HG03571 (cell line): Measurements from ENCODE around the gene MRPL20.
"Not testable (repeated sequence)": the region's sequence is repeated elsewhere in the genome, so short reads cannot be mapped to it uniquely, and the experiment has no call there.

Experiments
- ATAC-seq: cut with Tn5 transposase; IDR thresholded peaks from one replicate; pipeline ENCODE4 v1.9.1; 2021; ENCODE audit not compliant: unreplicated experiment

Gene MRPL20

GRCh38 chr1:1390675-1391074, 16.4 kb downstream of the MRPL20 start:
- no peak for ATAC-seq

- no peak for ATAC-seq
These were observed 19.0 kb downstream of the MRPL20 start for GRCh38 chr1:1388078-1388472.

GRCh38 chr1:1387098-1388077, 19.7 kb downstream of the MRPL20 start:
- no peak for ATAC-seq

GRCh38 chr1:1385931-1386330, 21.2 kb downstream of the MRPL20 start:
- no peak for ATAC-seq

GRCh38 chr1:1385339-1385738, 21.8 kb downstream of the MRPL20 start:
- ATAC-seq: not testable (repeated sequence)

GRCh38 chr1:1381294-1381693, 25.8 kb downstream of the MRPL20 start:
- ATAC-seq: no peak

- ATAC-seq: no peak
These were observed 26.2 kb downstream of the MRPL20 start for GRCh38 chr1:1380860-1381259.

GRCh38 chr1:1377540-1378205, 29.4 kb downstream of the MRPL20 start:
- no peak for ATAC-seq

- no peak for ATAC-seq
These were observed 30.4 kb downstream of the MRPL20 start for GRCh38 chr1:1376551-1377226.

- peak; percentile 78 for ATAC-seq
These were observed 32.0 kb downstream of the MRPL20 start, which contains the start of gene AURKAIP1 for GRCh38 chr1:1374929-1375662. Gene AURKAIP1, minus strand, starts transcription at chr1:1375207. Its CDS starts 451 bp downstream, at chr1:1374756.

- ATAC-seq: peak; percentile 1
These were observed 32.5 kb downstream of the MRPL20 start for GRCh38 chr1:1374589-1374928.

GRCh38 chr1:1373815-1374588, 33.1 kb downstream of the MRPL20 start:
- no peak for ATAC-seq

GRCh38 chr1:1373051-1373814, 33.9 kb downstream of the MRPL20 start:
- ATAC-seq: no peak

GRCh38 chr1:1371746-1372711, 35.1 kb downstream of the MRPL20 start:
- ATAC-seq: no peak

GRCh38 chr1:1371364-1371745, 35.7 kb downstream of the MRPL20 start:
- no peak for ATAC-seq

GRCh38 chr1:1370771-1371300, 36.3 kb downstream of the MRPL20 start:
- ATAC-seq: no peak

GRCh38 chr1:1370094-1370493, 37.0 kb downstream of the MRPL20 start:
- not testable (repeated sequence) for ATAC-seq

GRCh38 chr1:1367315-1367714, 39.8 kb downstream of the MRPL20 start:
- no peak for ATAC-seq
